HCT116 (cell line): ENCODE results near the gene GPR31. TPM values are rescaled to one million over a fixed set of nuclear protein-coding genes. Genes with fewer than 3 reads are reported as not detected.

ENCODE experiments used
- ATAC-seq: fragments of 200-7000 bp; cut with Tn5 transposase; 2 replicates; pipeline ENCODE4 v1.9.1; 2020; ENCODE audit warnings: mild to moderate bottlenecking, moderate library complexity
- BruUV-seq: library from RNA; stranded (reverse); fragments of 400-500 nt; replicated peaks from 2 replicates; lab custom pipeline; 2021; lab: Mats Ljungman, UMichigan
- CTCF ChIA-PET: fragments of 300-600 bp; sonication (Branson Sonifier 250); formaldehyde crosslinking; loops from one replicate; lab custom pipeline; 2021; ENCODE audit warnings: antibody characterized with exemption; lab: Charles Lee
- POLR2A ChIA-PET: fragments of 300-600, 350-600 bp; sonication (Branson Sonifier 250); formaldehyde crosslinking; loops from one replicate; lab custom pipeline; 2021; ENCODE audit warnings: antibody characterized with exemption; lab: Charles Lee
- RAD21 ChIA-PET, 2 experiments: fragments of 300-600 bp; sonication (Branson Sonifier 250); formaldehyde crosslinking; loops; one replicate each; lab custom pipeline; 2023; ENCODE audit warnings: low total read pairs in 2 of 2; ENCODE audit not compliant: uncharacterized antibody in 2 of 2, unreplicated experiment in 2 of 2, low non-redundant PET in 1 of 2; lab: Charles Lee
- DNase-seq: peaks from one replicate; pipeline ENCODE4 v3.0.0-alpha.2; 2010; ENCODE audit warnings: low read depth, low spot score
- H2AFZ ChIP-seq: fragments of 200-600 bp; shearing (Covaris generic), sonication (generic); 2 replicates; pipeline ENCODE4 v1.6.1; 2017; ENCODE audit warnings: low read depth, mixed run types, mixed read lengths, antibody characterized with exemption, low read length; ENCODE audit not compliant: poor library complexity, severe bottlenecking
- H3K27ac ChIP-seq: 2 replicates; pipeline ENCODE4 v1.5.1; 2012; ENCODE audit warnings: low read depth, low read length
- H3K27me3 ChIP-seq: fragments of 200-600 bp; sonication (generic); 2 replicates; pipeline ENCODE4 v1.6.1; 2016; ENCODE audit warnings: mixed run types, low read length, mixed read lengths; ENCODE audit not compliant: insufficient read depth
- H3K36me3 ChIP-seq, 2 experiments: fragments of 200-500 bp in 1 of 2; fragments of 200-600 bp in 1 of 2; sonication (Bioruptor generic) in 1 of 2; sonication (generic) in 1 of 2; 2 replicates each; pipeline versions ENCODE4 v1.5.1 to v1.6.1; 2014 to 2016; ENCODE audit warnings: low read length in 2 of 2, inconsistent platforms in 1 of 2, mixed read lengths in 1 of 2, mixed run types in 1 of 2; ENCODE audit not compliant: insufficient read depth in 2 of 2, control insufficient read depth in 1 of 2
- H3K4me1 ChIP-seq, 2 experiments: fragments of 200-600 bp in 1 of 2; sonication (generic) in 1 of 2; 2 replicates each; pipeline versions ENCODE4 v1.5.1 to v1.6.1; 2012 to 2017; ENCODE audit warnings: low read length in 2 of 2, inconsistent platforms in 1 of 2, mild to moderate bottlenecking in 1 of 2, mixed read lengths in 1 of 2, mixed run types in 1 of 2, moderate library complexity in 1 of 2; ENCODE audit not compliant: insufficient read depth in 2 of 2, control insufficient read depth in 1 of 2
- H3K4me2 ChIP-seq: fragments of 200-600 bp; sonication (generic); 2 replicates; pipeline ENCODE4 v1.6.1; 2017; ENCODE audit warnings: mixed run types, low read length, mixed read lengths
- H3K4me3 ChIP-seq, 2 experiments: fragments of 200-600 bp in 1 of 2; sonication (generic) in 1 of 2; replicated peaks in 1 of 2; 2 replicates each; pipeline ENCODE4 v1.5.1; 2011 to 2016; ENCODE audit warnings: low read length in 2 of 2, control low read depth in 1 of 2, low read depth in 1 of 2, mild to moderate bottlenecking in 1 of 2, mixed read lengths in 1 of 2, mixed run types in 1 of 2
- H3K79me2 ChIP-seq: fragments of 200-600 bp; sonication (generic); 2 replicates; pipeline ENCODE4 v1.6.1; 2017; ENCODE audit warnings: mild to moderate bottlenecking, mixed run types, low read length, moderate library complexity, mixed read lengths; ENCODE audit not compliant: insufficient read depth
- H3K9ac ChIP-seq: fragments of 200-600 bp; sonication (generic); 2 replicates; pipeline ENCODE4 v1.6.1; 2016; ENCODE audit warnings: low read length, mixed read lengths
- H3K9me2 ChIP-seq: fragments of 200-600 bp; sonication (generic), shearing (Covaris generic); 2 replicates; pipeline ENCODE4 v1.6.1; 2017; ENCODE audit warnings: mixed run types, mild to moderate bottlenecking, moderate library complexity; ENCODE audit not compliant: insufficient read depth
- H3K9me3 ChIP-seq, 2 experiments: fragments of 200-500 bp in 1 of 2; fragments of 200-600 bp in 1 of 2; sonication (Bioruptor generic) in 1 of 2; sonication (generic) in 1 of 2; 2 replicates each; pipeline ENCODE4 v1.6.1; 2014 to 2017; ENCODE audit warnings: low read length in 2 of 2, mixed read lengths in 2 of 2, inconsistent platforms in 1 of 2, low read depth in 1 of 2, mild to moderate bottlenecking in 1 of 2, mixed run types in 1 of 2, moderate library complexity in 1 of 2; ENCODE audit not compliant: control insufficient read depth in 1 of 2, insufficient read depth in 1 of 2
- H4K20me1 ChIP-seq: fragments of 200-600 bp; sonication (generic), shearing (Covaris generic); 2 replicates; pipeline ENCODE4 v1.6.1; 2017; ENCODE audit warnings: mixed run types, mild to moderate bottlenecking, moderate library complexity; ENCODE audit not compliant: insufficient read depth
- CBX3 ChIP-seq: IDR thresholded peaks from 2 replicates; pipeline ENCODE4 v1.6.1; 2012; ENCODE audit warnings: low read depth
- EZH2 ChIP-seq: fragments of 200-600 bp; sonication (generic); IDR thresholded peaks from 2 replicates; pipeline ENCODE4 v1.6.1; 2017; ENCODE audit warnings: antibody characterized with exemption, mixed run types
- FOSL1 ChIP-seq: IDR thresholded peaks from 2 replicates; pipeline ENCODE4 v1.6.1; 2012; ENCODE audit warnings: low read depth
- POLR2AphosphoS5 ChIP-seq: IDR thresholded peaks from 2 replicates; pipeline ENCODE4 v1.6.1; 2011; ENCODE audit warnings: mild to moderate bottlenecking, low read depth, low read length, moderate library complexity
- RAD21 ChIP-seq: IDR thresholded peaks from 2 replicates; pipeline ENCODE4 v1.6.1; 2012; ENCODE audit warnings: low read depth, mild to moderate bottlenecking
- SIN3A ChIP-seq: IDR thresholded peaks from 2 replicates; pipeline ENCODE4 v1.6.1; 2012; ENCODE audit warnings: low read depth
- intact Hi-C: fragments of 100-400 bp; cut with micrococcal nuclease; formaldehyde crosslinking; loops from 2 replicates; pipeline ENCODE4 v1.10.0; 2022
- total RNA-seq: library from RNA; stranded (reverse); gene quantifications from one replicate; pipeline ENCODE4 v1.2.1, GENCODE V29; 2021; ENCODE audit not compliant: unreplicated experiment
- TF ChIP-seq, protein P1 (sequence below): IDR thresholded peaks from 2 replicates; pipeline ENCODE4 v1.6.1; 2011; ENCODE audit warnings: mild to moderate bottlenecking, low read length, moderate library complexity; ENCODE audit not compliant: insufficient replicate concordance; ENCODE audit errors: extremely low read depth
- TF ChIP-seq, protein P2 (sequence below): IDR thresholded peaks from 2 replicates; pipeline ENCODE4 v1.6.1; 2012
- TF ChIP-seq, protein P3 (sequence below), 3 experiments: fragments of 200-600 bp in 1 of 3; sonication (generic) in 1 of 3; IDR thresholded peaks in 2 of 3; conservative IDR thresholded peaks in 1 of 3; 2 replicates each; pipeline ENCODE4 v1.5.1; 2012 to 2017; ENCODE audit warnings: low read depth in 2 of 3, low read length in 2 of 3, antibody characterized with exemption in 1 of 3, borderline replicate concordance in 1 of 3, control low read depth in 1 of 3, mild to moderate bottlenecking in 1 of 3, mixed read lengths in 1 of 3, mixed run types in 1 of 3, moderate library complexity in 1 of 3; ENCODE audit not compliant: insufficient read depth in 1 of 3

Gene GPR31
- total RNA-seq, 1 experiment from 2014 or later: not detected

DNA sequence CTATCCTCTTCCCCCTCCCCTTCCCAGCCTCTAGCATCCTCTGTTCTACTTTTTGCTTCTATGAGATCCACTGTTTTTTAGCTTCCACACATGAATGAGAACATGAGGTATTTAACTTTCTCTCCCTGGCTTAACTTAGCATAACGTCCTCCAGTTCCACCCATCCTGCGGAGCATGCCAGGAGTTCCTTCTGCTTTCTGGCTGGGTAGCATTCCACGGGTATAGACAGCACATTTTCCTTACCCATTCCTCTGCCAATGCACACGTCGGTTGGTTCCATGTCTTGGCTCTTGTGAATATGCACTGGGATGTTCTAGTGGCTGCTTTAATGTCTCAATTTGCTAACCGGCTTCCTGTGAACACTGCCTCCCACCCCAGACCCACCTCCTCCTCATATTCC, 48.1 kb downstream of the GPR31 start:
- no peak overlapping the region for H2AFZ ChIP-seq
- H3K4me2 ChIP-seq: no peak overlapping the region
- H3K4me1 ChIP-seq: no peaks in the 10 kb centered on the region
- ChIA-PET CTCF (no interaction called here), POLR2A (no interaction called here), RAD21 (no interaction called here)
- no peak overlapping the region for H3K9ac ChIP-seq
- TF ChIP-seq RAD21 (no peak), FOSL1 (no peak), POLR2AphosphoS5 (no peak)
- no TSS peak for BruUV-seq
- no peaks in the 10 kb centered on the region for H3K9me3 ChIP-seq
- no peak overlapping the region for H3K27ac ChIP-seq
- no peak overlapping the region for H3K4me3 ChIP-seq
- peaks cover 4% of the 10 kb centered on the region; the same call in 1 of the 2 replicates for H3K27me3 ChIP-seq
- DNase-seq (no peak), ATAC-seq (no peak)
- intact Hi-C loops: no loop called here
- no peaks in the 10 kb centered on the region for H3K79me2 ChIP-seq
- no peaks in the 10 kb centered on the region for H4K20me1 ChIP-seq
- H3K9me2 ChIP-seq: no peaks in the 10 kb centered on the region
- no peaks in the 10 kb centered on the region for H3K36me3 ChIP-seq

DNA sequence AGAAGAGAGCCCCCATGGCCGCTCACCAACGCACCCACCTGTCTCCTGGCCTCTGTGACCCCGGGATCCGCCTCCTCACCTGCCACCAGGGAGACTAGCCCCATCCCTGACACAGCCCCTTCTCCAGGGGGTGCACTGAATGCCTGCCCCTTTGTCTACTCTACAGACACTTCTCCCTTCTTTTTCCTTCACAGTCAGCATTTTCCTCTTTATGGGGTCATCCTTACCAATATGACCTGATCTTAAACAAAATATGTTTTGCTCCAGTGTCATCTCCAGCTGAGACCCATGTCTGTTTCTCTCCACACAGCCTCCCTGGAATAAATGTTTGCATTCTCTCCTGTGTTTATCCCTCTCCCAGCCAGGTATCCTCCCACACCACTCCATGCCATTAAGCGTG, 49.5 kb downstream of the GPR31 start:
- ChIA-PET CTCF (no interaction called here), RAD21 (no interaction called here)
- intact Hi-C loops: no loop called here
- Histone ChIP-seq H3K36me3 (no peaks in the 10 kb centered on the region), H3K9ac (no peak overlapping the region)
- TF ChIP-seq EZH2 (no peak), CBX3 (no peak), SIN3A (no peak)
- TF ChIP-seq, protein P1, sequence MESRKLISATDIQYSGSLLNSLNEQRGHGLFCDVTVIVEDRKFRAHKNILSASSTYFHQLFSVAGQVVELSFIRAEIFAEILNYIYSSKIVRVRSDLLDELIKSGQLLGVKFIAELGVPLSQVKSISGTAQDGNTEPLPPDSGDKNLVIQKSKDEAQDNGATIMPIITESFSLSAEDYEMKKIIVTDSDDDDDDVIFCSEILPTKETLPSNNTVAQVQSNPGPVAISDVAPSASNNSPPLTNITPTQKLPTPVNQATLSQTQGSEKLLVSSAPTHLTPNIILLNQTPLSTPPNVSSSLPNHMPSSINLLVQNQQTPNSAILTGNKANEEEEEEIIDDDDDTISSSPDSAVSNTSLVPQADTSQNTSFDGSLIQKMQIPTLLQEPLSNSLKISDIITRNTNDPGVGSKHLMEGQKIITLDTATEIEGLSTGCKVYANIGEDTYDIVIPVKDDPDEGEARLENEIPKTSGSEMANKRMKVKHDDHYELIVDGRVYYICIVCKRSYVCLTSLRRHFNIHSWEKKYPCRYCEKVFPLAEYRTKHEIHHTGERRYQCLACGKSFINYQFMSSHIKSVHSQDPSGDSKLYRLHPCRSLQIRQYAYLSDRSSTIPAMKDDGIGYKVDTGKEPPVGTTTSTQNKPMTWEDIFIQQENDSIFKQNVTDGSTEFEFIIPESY: no peak
- TF ChIP-seq, protein P2, sequence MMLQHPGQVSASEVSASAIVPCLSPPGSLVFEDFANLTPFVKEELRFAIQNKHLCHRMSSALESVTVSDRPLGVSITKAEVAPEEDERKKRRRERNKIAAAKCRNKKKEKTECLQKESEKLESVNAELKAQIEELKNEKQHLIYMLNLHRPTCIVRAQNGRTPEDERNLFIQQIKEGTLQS: no peak
- TF ChIP-seq, protein P3, sequence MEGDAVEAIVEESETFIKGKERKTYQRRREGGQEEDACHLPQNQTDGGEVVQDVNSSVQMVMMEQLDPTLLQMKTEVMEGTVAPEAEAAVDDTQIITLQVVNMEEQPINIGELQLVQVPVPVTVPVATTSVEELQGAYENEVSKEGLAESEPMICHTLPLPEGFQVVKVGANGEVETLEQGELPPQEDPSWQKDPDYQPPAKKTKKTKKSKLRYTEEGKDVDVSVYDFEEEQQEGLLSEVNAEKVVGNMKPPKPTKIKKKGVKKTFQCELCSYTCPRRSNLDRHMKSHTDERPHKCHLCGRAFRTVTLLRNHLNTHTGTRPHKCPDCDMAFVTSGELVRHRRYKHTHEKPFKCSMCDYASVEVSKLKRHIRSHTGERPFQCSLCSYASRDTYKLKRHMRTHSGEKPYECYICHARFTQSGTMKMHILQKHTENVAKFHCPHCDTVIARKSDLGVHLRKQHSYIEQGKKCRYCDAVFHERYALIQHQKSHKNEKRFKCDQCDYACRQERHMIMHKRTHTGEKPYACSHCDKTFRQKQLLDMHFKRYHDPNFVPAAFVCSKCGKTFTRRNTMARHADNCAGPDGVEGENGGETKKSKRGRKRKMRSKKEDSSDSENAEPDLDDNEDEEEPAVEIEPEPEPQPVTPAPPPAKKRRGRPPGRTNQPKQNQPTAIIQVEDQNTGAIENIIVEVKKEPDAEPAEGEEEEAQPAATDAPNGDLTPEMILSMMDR (IDR thresholded peaks at IDR 0.05 in 2 of 3, conservative IDR thresholded peaks at IDR 0.05 in 1 of 3; ENCODE audit: borderline replicate concordance in 1 of 3, insufficient read depth in 1 of 3, low read depth in 2 of 3, low read length in 2 of 3): no peak
- TF ChIP-seq, all 23 proteins: peak for 0
- H3K4me2 ChIP-seq: no peak overlapping the region
- H3K79me2 ChIP-seq: no peaks in the 10 kb centered on the region
- ATAC-seq (no peak), DNase-seq (no peak)
- no peaks in the 10 kb centered on the region for H3K4me1 ChIP-seq
- H3K27ac ChIP-seq: no peak overlapping the region
- H3K9me2 ChIP-seq: no peaks in the 10 kb centered on the region
- no peak overlapping the region for H2AFZ ChIP-seq
- H3K9me3 ChIP-seq: no peaks in the 10 kb centered on the region
- POLR2A ChIA-PET: no interaction called here
- H3K27me3 ChIP-seq: no peaks in the 10 kb centered on the region
- no peak overlapping the region for H3K4me3 ChIP-seq
- no peaks in the 10 kb centered on the region for H4K20me1 ChIP-seq
- BruUV-seq: no TSS peak
